PC-3 (cell line): ENCODE measurements around the gene ABCD3. TPM values are rescaled to one million over a fixed set of nuclear protein-coding genes. Genes with fewer than 3 reads are reported as not detected.

ENCODE experiments used
- ATAC-seq: fragments of 200-7000 bp; cut with Tn5 transposase; 2 replicates; pipeline ENCODE4 v1.9.1; 2020; ENCODE audit warnings: mild to moderate bottlenecking, moderate library complexity
- BruUV-seq: library from RNA; stranded (reverse); fragments of 400-500 nt; replicated peaks from 2 replicates; lab custom pipeline; 2021; lab: Mats Ljungman, UMichigan
- CTCF ChIA-PET: fragments of 300-600 bp; sonication (Branson Sonifier 250); formaldehyde crosslinking; loops from one replicate; lab custom pipeline; 2022; ENCODE audit warnings: antibody characterized with exemption; lab: Charles Lee
- POLR2A ChIA-PET: fragments of 300-600 bp; sonication (Branson Sonifier 250); formaldehyde crosslinking; loops from one replicate; lab custom pipeline; 2022; ENCODE audit warnings: antibody characterized with exemption; ENCODE audit not compliant: unreplicated experiment; lab: Charles Lee
- DNase-seq: peaks from one replicate; pipeline ENCODE4 v3.0.0-alpha.2; 2015
- H2AFZ ChIP-seq: fragments of 300-600 bp; sonication (generic); 2 replicates; pipeline ENCODE4 v1.6.0; 2016; ENCODE audit warnings: antibody characterized with exemption, low read length
- H3F3A ChIP-seq: fragments of 300-600 bp; sonication (generic); one replicate; pipeline ENCODE4 v1.6.0; 2017; ENCODE audit warnings: antibody characterized with exemption, low read length, control low read depth, mild to moderate bottlenecking; ENCODE audit not compliant: unreplicated experiment
- H3K27ac ChIP-seq: fragments of 300-600 bp; sonication (generic); 2 replicates; pipeline ENCODE4 v1.5.1; 2016; ENCODE audit warnings: mild to moderate bottlenecking, low read length
- H3K27me3 ChIP-seq: fragments of 300-600 bp; sonication (generic); 2 replicates; pipeline ENCODE4 v1.6.1; 2016; ENCODE audit warnings: low read length, mixed read lengths
- H3K36me3 ChIP-seq: fragments of 300-600 bp; sonication (generic); 2 replicates; pipeline ENCODE4 v1.6.1; 2016; ENCODE audit warnings: low read depth, mixed run types, low read length, mixed read lengths
- H3K4me1 ChIP-seq: fragments of 300-600 bp; sonication (generic); 2 replicates; pipeline ENCODE4 v1.5.1; 2016; ENCODE audit warnings: low read length; ENCODE audit not compliant: insufficient read depth
- H3K4me2 ChIP-seq: fragments of 300-600 bp; sonication (generic); 2 replicates; pipeline ENCODE4 v1.6.0; 2016; ENCODE audit warnings: low read length
- H3K4me3 ChIP-seq: fragments of 300-600 bp; sonication (generic); 2 replicates; pipeline ENCODE4 v1.5.1; 2016; ENCODE audit warnings: mild to moderate bottlenecking, low read length, mixed read lengths
- H3K79me2 ChIP-seq: fragments of 300-600 bp; sonication (generic); 2 replicates; pipeline ENCODE4 v1.6.1; 2017; ENCODE audit warnings: low read length, mixed read lengths
- H3K9ac ChIP-seq: fragments of 300-600 bp; sonication (generic); 2 replicates; pipeline ENCODE4 v1.6.0; 2016; ENCODE audit warnings: mild to moderate bottlenecking, low read length
- H3K9me2 ChIP-seq: fragments of 300-600 bp; sonication (generic); replicated peaks from 2 replicates; pipeline ENCODE4 v1.6.1; 2016; ENCODE audit warnings: mixed run types, low read length, mixed read lengths
- H3K9me3 ChIP-seq: fragments of 300-600 bp; sonication (generic); 2 replicates; pipeline ENCODE4 v1.6.1; 2016; ENCODE audit warnings: low read length, mixed read lengths
- H4K20me1 ChIP-seq: fragments of 300-600 bp; sonication (generic); 2 replicates; pipeline ENCODE4 v1.6.1; 2016; ENCODE audit warnings: low read length, mixed read lengths
- CTCF ChIP-seq: fragments of 300-600 bp; sonication (generic); conservative IDR thresholded peaks from 2 replicates; pipeline ENCODE4 v1.5.1; 2017; ENCODE audit warnings: antibody characterized with exemption, low read depth, mild to moderate bottlenecking, low read length
- EZH2 ChIP-seq: fragments of 300-600 bp; sonication (generic); IDR thresholded peaks from one replicate; pipeline ENCODE4 v1.6.1; 2017; ENCODE audit warnings: antibody characterized with exemption, mild to moderate bottlenecking, low read length; ENCODE audit not compliant: unreplicated experiment
- EZH2phosphoT487 ChIP-seq: fragments of 300-600 bp; sonication (generic); IDR thresholded peaks from 2 replicates; pipeline ENCODE4 v1.6.1; 2018; ENCODE audit warnings: mild to moderate bottlenecking, antibody characterized with exemption, low read length, borderline replicate concordance
- intact Hi-C: fragments of 100-400 bp; cut with micrococcal nuclease; formaldehyde crosslinking; loops from 2 replicates; pipeline ENCODE4 v1.9.0; 2023
- total RNA-seq: library from RNA; depleted of rRNA; stranded (reverse); fragments of >200 nt; gene quantifications from 2 replicates; pipeline ENCODE4 v1.2.3, GENCODE V29; 2014

The ABCD3 gene
- total RNA-seq, 1 experiment from 2014 or later = 36.3 TPM

- Histone ChIP-seq H3K36me3 (no peaks in the 10 kb centered on the region), H3F3A (no peaks in the 10 kb centered on the region), H3K4me3 (peak overlapping the region; percentile 78), H3K79me2 (peaks cover 10% of the 10 kb centered on the region), H3K9me3 (no peaks in the 10 kb centered on the region), H3K27ac (peak overlapping the region; percentile 18), H3K9me2 (no peaks in the 10 kb centered on the region), H2AFZ (peak overlapping the region; percentile 76), H3K4me1 (peaks cover 59% of the 10 kb centered on the region), H3K27me3 (no peaks in the 10 kb centered on the region), H4K20me1 (no peaks in the 10 kb centered on the region), H3K9ac (peak overlapping the region; percentile 39), H3K4me2 (peak overlapping the region; percentile 87)
- intact Hi-C loops = no loop called here
- POLR2A ChIA-PET = no interaction called here
- BruUV-seq = no TSS peak
- CTCF ChIA-PET = interaction anchor here (0.6 to 1.0 kb wide), 3 partner anchors 29 to 260 kb away, joined by 3 to 4 read pairs (median 3); no protein-coding TSS in a partner anchor
- TF ChIP-seq EZH2phosphoT487 (no peak), CTCF (no peak), EZH2 (no peak)
- ATAC-seq (peak; percentile 5; the same call in 1 of the 2 replicates), DNase-seq (peak; percentile 12)
Observed at GRCh38 chr1:94542088-94542870, 124.1 kb downstream of the ABCD3 start.

GRCh38 chr1:94543001-94543400, 124.8 kb downstream of the ABCD3 start:
- Histone ChIP-seq H3K36me3 (no peaks in the 10 kb centered on the region), H3K27ac (peak overlapping the region; percentile 0), H3K27me3 (no peaks in the 10 kb centered on the region), H3K4me2 (peak overlapping the region; percentile 87), H3K4me3 (peak overlapping the region; percentile 78; the same call in 1 of the 2 replicates), H3K9me2 (no peaks in the 10 kb centered on the region), H3K9me3 (no peaks in the 10 kb centered on the region), H3K9ac (no peak overlapping the region), H3K79me2 (peaks cover 10% of the 10 kb centered on the region), H4K20me1 (no peaks in the 10 kb centered on the region), H2AFZ (no peak overlapping the region), H3F3A (no peaks in the 10 kb centered on the region), H3K4me1 (peaks cover 59% of the 10 kb centered on the region)
- ATAC-seq (peak; percentile 25), DNase-seq (peak; percentile 75)
- CTCF ChIA-PET = interaction anchor here (0.6 to 1.0 kb wide), 2 partner anchors 69 to 260 kb away, joined by 3 to 4 read pairs; no protein-coding TSS in a partner anchor
- intact Hi-C loops = no loop called here
- TF ChIP-seq EZH2 (no peak), CTCF (no peak), EZH2phosphoT487 (no peak)
- no TSS peak for BruUV-seq
- POLR2A ChIA-PET = interaction anchor here (0.6 kb wide), 1 partner anchor 64 kb away, joined by 3 read pairs; no protein-coding TSS in a partner anchor
